SK-N-SH (cell line): ENCODE data around the gene ERC2. TPM values are rescaled to one million over a fixed set of nuclear protein-coding genes. Genes with fewer than 3 reads are reported as not detected.

ENCODE experiments used
- CTCF ChIA-PET: fragments of 300-600, 350-600 bp; formaldehyde crosslinking; extraction: SDS; loops from one replicate; lab custom pipeline; 2021; lab: Yijun Ruan, JAX
- POLR2A ChIA-PET: fragments of 350-600 bp; sonication (Branson Sonifier 250); formaldehyde crosslinking; extraction: SDS; loops from one replicate; lab custom pipeline; 2020; ENCODE audit warnings: antibody characterized with exemption, inconsistent platforms; lab: Yijun Ruan, JAX
- DNase-seq: peaks from one replicate; pipeline ENCODE4 v3.0.0; 2012
- H2AFZ ChIP-seq: fragments of 200-600 bp; sonication (generic); 2 replicates; pipeline ENCODE4 v1.8.1; 2016; ENCODE audit warnings: antibody characterized with exemption, mild to moderate bottlenecking, low read depth
- H3F3A ChIP-seq: fragments of 200-600 bp; sonication (generic); replicated peaks from 2 replicates; pipeline ENCODE3; 2016; ENCODE audit warnings: antibody characterized with exemption, mild to moderate bottlenecking; ENCODE audit not compliant: insufficient read depth
- H3K27ac ChIP-seq, 2 experiments: fragments of 200-500 bp in 1 of 2; fragments of 200-600 bp in 1 of 2; sonication (Bioruptor generic) in 1 of 2; sonication (generic), shearing (Covaris generic) in 1 of 2; 2 replicates each; pipeline versions ENCODE4 v1.5.1 to v1.6.1; 2014 to 2016; ENCODE audit warnings: low read depth in 2 of 2, inconsistent platforms in 1 of 2, low read length in 1 of 2, mild to moderate bottlenecking in 1 of 2, mixed read lengths in 1 of 2
- H3K27me3 ChIP-seq: fragments of 200-600 bp; sonication (generic), shearing (Covaris generic); 2 replicates; pipeline ENCODE4 v1.6.1; 2016; ENCODE audit warnings: mixed run types; ENCODE audit not compliant: insufficient read depth
- H3K36me3 ChIP-seq, 2 experiments: fragments of 200-500 bp in 1 of 2; fragments of 200-600 bp in 1 of 2; sonication (Bioruptor generic) in 1 of 2; sonication (generic) in 1 of 2; replicated peaks in 1 of 2; 2 replicates each; pipeline versions ENCODE3 to v1.5.1; 2014 to 2016; ENCODE audit warnings: low read length in 1 of 2, mild to moderate bottlenecking in 1 of 2; ENCODE audit not compliant: insufficient read depth in 2 of 2, control insufficient read depth in 1 of 2
- H3K4me1 ChIP-seq, 2 experiments: fragments of 200-500 bp in 1 of 2; fragments of 200-600 bp in 1 of 2; sonication (Bioruptor generic) in 1 of 2; sonication (generic), shearing (Covaris generic) in 1 of 2; 2 replicates each; pipeline versions ENCODE4 v1.5.1 to v1.6.1; 2014 to 2016; ENCODE audit warnings: low read depth in 1 of 2, low read length in 1 of 2, mixed run types in 1 of 2; ENCODE audit not compliant: insufficient read depth in 2 of 2, control insufficient read depth in 1 of 2
- H3K4me2 ChIP-seq: fragments of 200-600 bp; sonication (generic), shearing (Covaris generic); 2 replicates; pipeline ENCODE4 v1.6.1; 2017; ENCODE audit warnings: mixed run types
- H3K4me3 ChIP-seq, 2 experiments: fragments of 200-500 bp in 1 of 2; fragments of 200-600 bp in 1 of 2; sonication (Bioruptor generic) in 1 of 2; sonication (generic), shearing (Covaris generic) in 1 of 2; 2 replicates each; pipeline versions ENCODE4 v1.5.1 to v1.8.1; 2014 to 2016; ENCODE audit warnings: low read depth in 2 of 2, inconsistent platforms in 1 of 2, low read length in 1 of 2, mild to moderate bottlenecking in 1 of 2, mixed read lengths in 1 of 2, moderate library complexity in 1 of 2
- H3K79me2 ChIP-seq: fragments of 200-600 bp; sonication (generic); 2 replicates; pipeline ENCODE4 v1.8.1; 2017; ENCODE audit warnings: mild to moderate bottlenecking; ENCODE audit not compliant: insufficient read depth
- H3K9ac ChIP-seq: fragments of 200-600 bp; sonication (generic); 2 replicates; pipeline ENCODE4 v1.6.1; 2017; ENCODE audit warnings: mixed run types
- H3K9me2 ChIP-seq: fragments of 200-600 bp; sonication (generic); 2 replicates; pipeline ENCODE4 v1.6.1; 2017; ENCODE audit warnings: mixed run types
- H3K9me3 ChIP-seq: fragments of 200-600 bp; sonication (generic); 2 replicates; pipeline ENCODE4 v1.6.1; 2017; ENCODE audit warnings: mixed run types, mild to moderate bottlenecking, moderate library complexity
- H4K20me1 ChIP-seq: fragments of 200-600 bp; sonication (generic); 2 replicates; pipeline ENCODE4 v1.6.1; 2017; ENCODE audit warnings: mild to moderate bottlenecking, mixed run types; ENCODE audit not compliant: insufficient read depth
- CTCF ChIP-seq: fragments of 200-600 bp; sonication (generic); IDR thresholded peaks from 2 replicates; pipeline ENCODE4 v1.6.1; 2017; ENCODE audit warnings: antibody characterized with exemption, mild to moderate bottlenecking, moderate library complexity
- ELF1 ChIP-seq: IDR thresholded peaks from 2 replicates; pipeline ENCODE4 v1.4.0; 2012
- FOSL2 ChIP-seq: IDR thresholded peaks from 2 replicates; pipeline ENCODE4 v1.4.0; 2012; ENCODE audit warnings: low read depth, mild to moderate bottlenecking, moderate library complexity, borderline replicate concordance
- FOXJ3 ChIP-seq: sonication (generic); formaldehyde crosslinking; IDR thresholded peaks from 2 replicates; pipeline ENCODE4 v1.5.1; 2020; ENCODE audit warnings: mild to moderate bottlenecking, missing genetic modification reagents
- GATA2 ChIP-seq: sonication (generic); formaldehyde crosslinking; IDR thresholded peaks from 2 replicates; pipeline ENCODE4 v1.5.0; 2020; ENCODE audit warnings: mild to moderate bottlenecking, missing genetic modification reagents
- IRF3 ChIP-seq: fragments of 150-350 bp; IDR thresholded peaks from 2 replicates; pipeline ENCODE4 v1.6.1; 2016; ENCODE audit warnings: mild to moderate bottlenecking, low read depth, low read length
- MXI1 ChIP-seq: IDR thresholded peaks from 2 replicates; pipeline ENCODE4 v1.6.1; 2012; ENCODE audit warnings: mild to moderate bottlenecking, low read depth, low read length, improper control_type of control experiment
- NFIC ChIP-seq: IDR thresholded peaks from 2 replicates; pipeline ENCODE4 v1.4.0; 2012; ENCODE audit warnings: borderline replicate concordance
- RAD21 ChIP-seq: IDR thresholded peaks from 2 replicates; pipeline ENCODE4 v1.6.1; 2012; ENCODE audit warnings: mild to moderate bottlenecking, low read length
- RCOR1 ChIP-seq: fragments of 150-350 bp; IDR thresholded peaks from 2 replicates; pipeline ENCODE4 v1.6.1; 2017; ENCODE audit warnings: antibody characterized with exemption, low read length
- REST ChIP-seq: IDR thresholded peaks from 2 replicates; pipeline ENCODE4 v1.6.1; 2012; ENCODE audit warnings: mild to moderate bottlenecking, low read depth, low read length, moderate library complexity
- SIN3A ChIP-seq: IDR thresholded peaks from 2 replicates; pipeline ENCODE4 v1.6.1; 2012; ENCODE audit warnings: low read depth, mild to moderate bottlenecking, low read length, moderate library complexity, borderline replicate concordance
- WGBS: methylation state at CpG from one replicate; pipeline ENCODE4 v1.1.6; 2017; ENCODE audit warnings: low lambda C conversion rate; 5-methylcytosine and 5-hydroxymethylcytosine counted together
- polyA plus RNA-seq, 3 experiments: library from polyadenylated mRNA; depleted of rRNA; stranded (reverse); fragments of >200 nt; gene quantifications; 2 replicates each; pipeline ENCODE4 v1.2.3, GENCODE V29; 2012
- TF ChIP-seq, protein P1 (sequence below): fragments of 150-350 bp; IDR thresholded peaks from 2 replicates; pipeline ENCODE4 v1.6.1; 2017; ENCODE audit warnings: antibody characterized with exemption, low read length, low read depth, borderline replicate concordance

The ERC2 gene
- polyA plus RNA-seq, 1 of the 3 experiments (the other 2 are of a cell fraction), result 1.6 TPM

DNA sequence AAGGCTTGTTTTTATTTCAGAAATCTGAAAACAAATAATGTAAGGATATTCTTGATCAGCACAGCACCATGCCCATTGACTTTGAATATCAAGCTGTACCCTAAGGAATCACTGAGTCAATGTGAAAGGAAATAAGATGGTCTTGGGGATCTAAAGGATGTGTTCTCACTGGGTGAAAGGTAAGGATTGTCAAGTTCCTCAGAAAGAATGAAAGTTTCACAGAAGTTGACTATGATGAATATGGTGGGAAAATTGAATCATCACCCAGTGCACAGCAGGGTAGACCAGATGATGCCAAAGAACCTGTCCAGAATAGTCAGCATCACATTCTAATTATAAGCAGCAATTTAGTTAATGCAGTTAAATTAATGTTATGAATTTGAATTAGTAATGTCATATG is 16.2 kb downstream of the ERC2 start (continued):
- TF ChIP-seq, protein P1, sequence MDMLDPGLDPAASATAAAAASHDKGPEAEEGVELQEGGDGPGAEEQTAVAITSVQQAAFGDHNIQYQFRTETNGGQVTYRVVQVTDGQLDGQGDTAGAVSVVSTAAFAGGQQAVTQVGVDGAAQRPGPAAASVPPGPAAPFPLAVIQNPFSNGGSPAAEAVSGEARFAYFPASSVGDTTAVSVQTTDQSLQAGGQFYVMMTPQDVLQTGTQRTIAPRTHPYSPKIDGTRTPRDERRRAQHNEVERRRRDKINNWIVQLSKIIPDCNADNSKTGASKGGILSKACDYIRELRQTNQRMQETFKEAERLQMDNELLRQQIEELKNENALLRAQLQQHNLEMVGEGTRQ, result no peak
- TF ChIP-seq, all 33 proteins: peak for 0

- ChIA-PET POLR2A (no interaction called here), CTCF (interaction anchor here (6.3 kb wide), 1 partner anchor 102 kb away, joined by 81 read pairs; no protein-coding TSS in a partner anchor)
- WGBS, result 78% methylated on average over 3 of the region's 3 CpGs
These were observed 24.9 kb downstream of the ERC2 start for GRCh38 chr3:56443372-56443771.

More at GRCh38 chr3:56443372-56443771, 24.9 kb downstream of the ERC2 start:
- Histone ChIP-seq H2AFZ (no peak overlapping the region), H3K4me2 (no peak overlapping the region), H3K4me3 (no peak overlapping the region), H3K27ac (no peak overlapping the region), H3K36me3 (no peaks in the 10 kb centered on the region), H3K9me3 (no peaks in the 10 kb centered on the region), H3K9me2 (no peaks in the 10 kb centered on the region), H3K27me3 (no peaks in the 10 kb centered on the region), H3K4me1 (no peaks in the 10 kb centered on the region; a peak in 1 of 4 replicates), H4K20me1 (no peaks in the 10 kb centered on the region), H3F3A (no peaks in the 10 kb centered on the region), H3K79me2 (no peaks in the 10 kb centered on the region), H3K9ac (no peak overlapping the region)
- TF ChIP-seq MXI1, result no peak
- no peak for TF ChIP-seq REST
- no peak for TF ChIP-seq ELF1
- no peak for TF ChIP-seq GATA2 (CRISPR knock-in tag)
- no peak for TF ChIP-seq RAD21
- no peak for TF ChIP-seq RCOR1
- no peak for TF ChIP-seq FOXJ3
- TF ChIP-seq CTCF, result no peak
- TF ChIP-seq SIN3A, result no peak
- no peak for TF ChIP-seq IRF3
- TF ChIP-seq FOSL2, result no peak
- no peak for TF ChIP-seq NFIC
- no peak for DNase-seq
